ENCODE results near the gene OR2AG2.

GRCh38 chr11:6747097-6747668 lies 24.6 kb downstream of the OR2AG2 start:
- TF ChIP-seq CTCF (IDR thresholded peaks at IDR 0.05) = no peak
- no peak for TF ChIP-seq POLR2A (IDR thresholded peaks at IDR 0.05)
- TF ChIP-seq EP300 (IDR thresholded peaks at IDR 0.05; ENCODE audit: low read depth) = no peak

Data from transverse colon (tissue), 3 donors.